H1 (cell line): ENCODE measurements around the gene NPHP4.

Experiments
- EP300 ChIP-seq, 2 experiments: IDR thresholded peaks; 1 replicate in 1 of 2; 2 replicates in 1 of 2; pipeline ENCODE4 v1.6.1; 2011 to 2012; ENCODE audit warnings: low read depth in 2 of 2, low read length in 2 of 2, mild to moderate bottlenecking in 2 of 2, borderline replicate concordance in 1 of 2, inconsistent platforms in 1 of 2, moderate library complexity in 1 of 2
- KDM1A ChIP-seq: fragments of 200-600, 300-600 bp; sonication (generic); IDR thresholded peaks from 2 replicates; pipeline ENCODE4 v1.7.1; 2016; ENCODE audit warnings: mild to moderate bottlenecking, low read length, borderline replicate concordance
- POLR2A ChIP-seq, 2 experiments: IDR thresholded peaks; 1 replicate in 1 of 2; 2 replicates in 1 of 2; pipeline ENCODE4 v1.6.1; 2011; ENCODE audit warnings: low read depth in 2 of 2, low read length in 2 of 2, mild to moderate bottlenecking in 2 of 2; ENCODE audit errors: control extremely low read depth in 1 of 2
- POLR2AphosphoS5 ChIP-seq: IDR thresholded peaks from 2 replicates; pipeline ENCODE4 v1.6.1; 2011; ENCODE audit warnings: low read depth, low read length
- TAF1 ChIP-seq: IDR thresholded peaks from 2 replicates; pipeline ENCODE4 v1.6.1; 2011; ENCODE audit warnings: mild to moderate bottlenecking, low read depth, low read length
- ZNF274 ChIP-seq: IDR thresholded peaks from 2 replicates; pipeline ENCODE4 v1.7.0; 2012; ENCODE audit warnings: low read length, borderline replicate concordance; ENCODE audit errors: extremely low read depth

- no peak for TF ChIP-seq POLR2AphosphoS5
- no peak for TF ChIP-seq ZNF274
- no peak for TF ChIP-seq KDM1A
- no peak for TF ChIP-seq EP300 (IDR thresholded peaks at IDR 0.05; ENCODE audit: borderline replicate concordance in 1 of 2, low read depth in 2 of 2, low read length in 2 of 2)
- no peak for TF ChIP-seq POLR2A (IDR thresholded peaks at IDR 0.05; ENCODE audit: control extremely low read depth in 1 of 2, low read depth in 2 of 2, low read length in 2 of 2)
- TF ChIP-seq TAF1: no peak
Measured at GRCh38 chr1:5885471-5886139, 106.6 kb downstream of the NPHP4 start.
